ENCODE data around the gene NRL.

The NRL gene

DNA sequence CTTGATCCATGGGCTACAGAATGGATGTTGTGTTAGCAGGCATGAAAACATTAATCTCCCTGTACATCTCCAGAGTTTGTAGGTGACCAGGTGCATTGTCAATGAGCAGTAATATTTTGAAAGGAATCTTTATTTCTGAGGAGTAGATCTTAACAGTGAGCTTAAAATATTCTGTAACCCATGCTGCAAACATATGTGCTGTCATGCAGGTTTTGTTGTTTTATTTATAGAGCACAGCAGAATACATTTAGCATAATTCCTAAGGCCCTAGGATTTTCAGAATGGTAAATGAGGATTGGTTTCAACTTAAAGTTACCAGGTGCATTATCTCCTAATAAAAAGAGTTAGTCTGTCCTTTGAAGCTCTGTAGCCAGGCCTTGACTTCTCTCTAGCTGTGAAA, 12.2 kb upstream of the NRL start:
- no peak for TF ChIP-seq GATA3 (IDR thresholded peaks at IDR 0.05; ENCODE audit: low read depth, low read length)
- TF ChIP-seq GATA2 (IDR thresholded peaks at IDR 0.05; ENCODE audit: low read depth, low read length) = no peak

GRCh38 chr14:24123424-24124417, 9.0 kb upstream of the NRL start:
- TF ChIP-seq GATA3 (IDR thresholded peaks at IDR 0.05; ENCODE audit: low read depth, low read length) = no peak
- TF ChIP-seq GATA2 (IDR thresholded peaks at IDR 0.05; ENCODE audit: low read depth, low read length) = no peak

GRCh38 chr14:24122898-24123297, 8.1 kb upstream of the NRL start:
- TF ChIP-seq GATA3 (IDR thresholded peaks at IDR 0.05; ENCODE audit: low read depth, low read length) = no peak
- no peak for TF ChIP-seq GATA2 (IDR thresholded peaks at IDR 0.05; ENCODE audit: low read depth, low read length)

GRCh38 chr14:24122416-24122815, 7.7 kb upstream of the NRL start:
- TF ChIP-seq GATA2 (IDR thresholded peaks at IDR 0.05; ENCODE audit: low read depth, low read length) = no peak
- no peak for TF ChIP-seq GATA3 (IDR thresholded peaks at IDR 0.05; ENCODE audit: low read depth, low read length)

- TF ChIP-seq GATA2 (IDR thresholded peaks at IDR 0.05; ENCODE audit: low read depth, low read length) = no peak
- no peak for TF ChIP-seq GATA3 (IDR thresholded peaks at IDR 0.05; ENCODE audit: low read depth, low read length)
Measured at GRCh38 chr14:24121210-24121609, 6.5 kb upstream of the NRL start.

- TF ChIP-seq GATA3 (IDR thresholded peaks at IDR 0.05; ENCODE audit: low read depth, low read length) (no peak), GATA2 (IDR thresholded peaks at IDR 0.05; ENCODE audit: low read depth, low read length) (no peak)
Measured at GRCh38 chr14:24119691-24120090, 4.9 kb upstream of the NRL start.

- TF ChIP-seq GATA2 (IDR thresholded peaks at IDR 0.05; ENCODE audit: low read depth, low read length) = no peak
- no peak for TF ChIP-seq GATA3 (IDR thresholded peaks at IDR 0.05; ENCODE audit: low read depth, low read length)
Measured at GRCh38 chr14:24117179-24117578, 2.4 kb upstream of the NRL start.

- no peak for TF ChIP-seq GATA2 (IDR thresholded peaks at IDR 0.05; ENCODE audit: low read depth, low read length)
- no peak for TF ChIP-seq GATA3 (IDR thresholded peaks at IDR 0.05; ENCODE audit: low read depth, low read length)
Measured at GRCh38 chr14:24116128-24116814, 1.5 kb upstream of the NRL start.

DNA sequence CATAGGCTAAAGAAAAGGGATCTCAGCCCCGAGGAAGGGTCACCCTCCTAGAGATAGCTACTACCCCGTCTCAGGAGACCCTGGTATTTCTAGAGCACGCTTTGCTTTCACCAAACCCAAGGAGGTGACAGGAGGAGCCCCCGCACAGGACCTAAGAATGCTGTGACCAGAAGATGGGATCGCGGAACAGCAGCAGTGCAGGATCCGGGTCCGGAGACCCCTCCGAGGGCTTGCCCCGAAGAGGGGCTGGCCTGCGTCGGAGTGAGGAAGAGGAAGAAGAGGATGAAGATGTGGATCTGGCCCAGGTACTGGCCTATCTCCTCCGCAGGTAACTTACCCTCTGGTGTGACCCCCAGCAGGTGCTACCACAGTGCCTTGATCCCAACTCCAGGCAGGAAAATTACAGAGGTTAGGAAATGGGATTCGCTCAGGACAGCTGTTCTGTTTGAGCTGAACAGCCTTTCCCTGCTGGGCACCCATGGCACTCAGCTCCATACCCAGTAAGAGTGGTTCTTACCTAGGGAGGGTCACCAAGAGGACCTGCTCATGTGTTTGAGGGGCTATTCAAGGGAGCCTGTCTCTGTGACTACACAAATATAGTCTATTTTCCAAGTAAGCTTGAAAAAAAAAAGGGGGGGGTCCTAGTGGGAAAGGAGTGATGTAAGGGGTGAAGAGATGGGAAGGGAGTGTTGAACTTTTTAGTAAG, 826 bp upstream of the NRL start:
- TF ChIP-seq GATA3 (IDR thresholded peaks at IDR 0.05; ENCODE audit: low read depth, low read length) = no peak
- no peak for TF ChIP-seq GATA2 (IDR thresholded peaks at IDR 0.05; ENCODE audit: low read depth, low read length)

GRCh38 chr14:24113801-24114531, 783 bp downstream of the NRL start:
- TF ChIP-seq GATA2 (IDR thresholded peaks at IDR 0.05; ENCODE audit: low read depth, low read length) (no peak), GATA3 (IDR thresholded peaks at IDR 0.05; ENCODE audit: low read depth, low read length) (no peak)

DNA sequence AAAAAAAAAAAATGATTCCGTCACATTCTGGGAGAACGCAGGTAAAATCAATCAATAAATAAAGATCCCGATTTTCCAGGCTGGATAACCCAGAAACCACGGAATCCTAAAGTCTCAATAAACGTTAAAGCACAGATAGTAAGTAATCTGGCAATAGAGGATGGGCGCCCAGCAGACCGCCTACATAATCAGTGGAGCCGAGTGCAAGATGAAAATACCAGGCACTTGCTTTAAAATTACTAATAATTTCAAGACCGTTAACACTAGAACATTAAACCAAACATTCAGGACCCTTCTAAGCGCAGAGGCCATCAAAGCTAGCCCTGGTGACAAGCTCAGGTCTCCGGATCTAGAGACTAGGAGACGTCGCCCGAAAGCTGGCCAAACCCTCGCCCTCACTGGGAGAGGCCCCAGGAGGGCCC, 1.4 kb downstream of the NRL start:
- TF ChIP-seq GATA3 (IDR thresholded peaks at IDR 0.05; ENCODE audit: low read depth, low read length) (no peak), GATA2 (IDR thresholded peaks at IDR 0.05; ENCODE audit: low read depth, low read length) (no peak)

- no peak for TF ChIP-seq GATA3 (IDR thresholded peaks at IDR 0.05; ENCODE audit: low read depth, low read length)
Measured at GRCh38 chr14:24110523-24110922, 4.2 kb downstream of the NRL start.

GRCh38 chr14:24110060-24110459, 4.7 kb downstream of the NRL start:
- TF ChIP-seq GATA2 (IDR thresholded peaks at IDR 0.05; ENCODE audit: low read depth, low read length) (no peak), GATA3 (IDR thresholded peaks at IDR 0.05; ENCODE audit: low read depth, low read length) (no peak)

Measured in SH-SY5Y (cell line).